Gastrocnemius medialis (tissue), 4 donors: ENCODE measurements around the gene LIN28B.

ENCODE experiments used
- POLR2A ChIP-seq, 2 donors: fragments of 450-650 bp; IDR thresholded peaks; one replicate each; pipeline ENCODE4 v1.6.1; 2017; ENCODE audit warnings: antibody characterized with exemption in 2 of 2, mild to moderate bottlenecking in 2 of 2, moderate library complexity in 2 of 2
- TF ChIP-seq, protein P1 (sequence below), 5 experiments: fragments of 450-650 bp in 3 of 5; fragments of 200-600 bp in 2 of 5; sonication (generic) in 2 of 5; IDR thresholded peaks in 4 of 5; conservative IDR thresholded peaks in 1 of 5; 1 replicate in 4 of 5; 2 replicates in 1 of 5; pipeline ENCODE4 v1.5.1; 2016 to 2019; ENCODE audit warnings: antibody characterized with exemption in 5 of 5, mild to moderate bottlenecking in 3 of 5, moderate library complexity in 3 of 5

DNA sequence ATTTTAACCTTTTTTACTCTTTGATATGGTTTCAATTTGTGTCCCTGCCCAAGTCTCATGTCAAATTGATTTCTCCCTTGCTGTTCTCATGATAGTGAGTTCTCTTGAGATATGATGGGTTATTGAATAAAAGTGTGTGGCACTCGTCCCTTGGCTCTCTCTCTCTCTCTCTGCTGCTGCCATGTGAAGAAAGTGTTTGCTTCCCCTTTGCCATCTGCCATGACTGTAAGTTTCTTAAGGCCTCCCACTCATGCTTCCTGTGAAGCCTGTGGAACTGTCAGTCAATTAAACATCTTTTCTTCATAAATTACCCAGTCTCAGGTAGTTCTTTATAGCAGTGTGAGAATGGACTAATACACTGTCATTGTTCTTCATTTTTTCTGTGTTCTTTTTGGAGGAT, 48.5 kb downstream of the LIN28B start:
- TF ChIP-seq, protein P1, sequence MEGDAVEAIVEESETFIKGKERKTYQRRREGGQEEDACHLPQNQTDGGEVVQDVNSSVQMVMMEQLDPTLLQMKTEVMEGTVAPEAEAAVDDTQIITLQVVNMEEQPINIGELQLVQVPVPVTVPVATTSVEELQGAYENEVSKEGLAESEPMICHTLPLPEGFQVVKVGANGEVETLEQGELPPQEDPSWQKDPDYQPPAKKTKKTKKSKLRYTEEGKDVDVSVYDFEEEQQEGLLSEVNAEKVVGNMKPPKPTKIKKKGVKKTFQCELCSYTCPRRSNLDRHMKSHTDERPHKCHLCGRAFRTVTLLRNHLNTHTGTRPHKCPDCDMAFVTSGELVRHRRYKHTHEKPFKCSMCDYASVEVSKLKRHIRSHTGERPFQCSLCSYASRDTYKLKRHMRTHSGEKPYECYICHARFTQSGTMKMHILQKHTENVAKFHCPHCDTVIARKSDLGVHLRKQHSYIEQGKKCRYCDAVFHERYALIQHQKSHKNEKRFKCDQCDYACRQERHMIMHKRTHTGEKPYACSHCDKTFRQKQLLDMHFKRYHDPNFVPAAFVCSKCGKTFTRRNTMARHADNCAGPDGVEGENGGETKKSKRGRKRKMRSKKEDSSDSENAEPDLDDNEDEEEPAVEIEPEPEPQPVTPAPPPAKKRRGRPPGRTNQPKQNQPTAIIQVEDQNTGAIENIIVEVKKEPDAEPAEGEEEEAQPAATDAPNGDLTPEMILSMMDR (IDR thresholded peaks at IDR 0.05 in 4 of 5, conservative IDR thresholded peaks at IDR 0.05 in 1 of 5) = no peak
- no peak for TF ChIP-seq POLR2A (IDR thresholded peaks at IDR 0.05)
